ENCODE results near the gene NR1D2.

GRCh38 chr3:23961066-23961465 lies 16.0 kb downstream of the NR1D2 start:
- TF ChIP-seq PRRX2 (CRISPR knock-in tag; IDR thresholded peaks at IDR 0.05) = no peak
- TF ChIP-seq AFF4 (CRISPR knock-in tag; IDR thresholded peaks at IDR 0.05; ENCODE audit: borderline replicate concordance) = no peak
- no peak for TF ChIP-seq CTCF (IDR thresholded peaks at IDR 0.05)
- no peak for TF ChIP-seq NFYB (CRISPR knock-in tag; conservative IDR thresholded peaks at IDR 0.05; ENCODE audit: low read depth)
- TF ChIP-seq PREB (CRISPR knock-in tag; IDR thresholded peaks at IDR 0.05; ENCODE audit: borderline replicate concordance) = no peak
- no peak for TF ChIP-seq ZNF121 (CRISPR knock-in tag; IDR thresholded peaks at IDR 0.05)
- no peak for TF ChIP-seq ERG (CRISPR knock-in tag; IDR thresholded peaks at IDR 0.05)
- TF ChIP-seq ZMAT4 (CRISPR knock-in tag; IDR thresholded peaks at IDR 0.05) = no peak

Measured in WTC11 (cell line).